T-helper 2 cell (primary cell): ENCODE data around the gene DYNLT4.

Experiments
- DNase-seq, 5 experiments: peaks; one replicate each; pipeline versions ENCODE4 v3.0.0 to v3.0.0-alpha.2; 2012 to 2022

The DYNLT4 gene

DNA sequence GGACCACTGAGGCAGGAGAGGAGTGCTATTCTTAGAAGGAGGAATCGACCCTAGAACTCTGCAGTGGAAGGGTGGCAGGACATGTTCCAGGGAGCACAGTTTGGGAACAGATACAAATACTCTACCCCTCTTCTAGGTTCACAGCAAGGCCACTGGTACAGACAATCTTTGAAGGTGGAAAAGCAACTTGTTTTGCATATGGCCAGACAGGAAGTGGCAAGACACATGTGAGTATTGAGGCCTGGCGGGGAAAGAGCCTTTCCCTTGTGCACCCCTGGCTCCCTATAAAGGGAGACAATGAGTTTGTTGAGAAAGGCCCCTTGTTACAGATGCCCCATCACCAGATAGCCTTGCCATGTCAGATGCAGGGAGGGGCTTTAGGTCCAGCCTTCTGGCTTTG is 49.7 kb downstream of the DYNLT4 start:
- no peak for DNase-seq
